ENCODE measurements around the gene APOA1. TPM values are rescaled to one million over a fixed set of nuclear protein-coding genes. Genes with fewer than 3 reads are reported as not detected.

The APOA1 gene
- total and polyA plus RNA-seq, 2 of the 4 experiments (the other 2 are of a cell fraction), result 0.18 to 0.89 TPM

GRCh38 chr11:116842909-116843308 lies 5.5 kb upstream of the APOA1 start:
- Histone ChIP-seq H2AK5ac (ENCODE audit: low read depth, low read length) (no peak overlapping the region), H4K8ac (ENCODE audit: low read depth in 2 of 2, low read length in 2 of 2) (no peak overlapping the region), H2AK9ac (replicated peaks; ENCODE audit: low read depth, low read length, poor library complexity) (no peak overlapping the region), H3K9ac (ENCODE audit: low read depth, low read length) (no peak overlapping the region), H2BK5ac (ENCODE audit: low read depth, low read length, poor library complexity, severe bottlenecking) (no peak overlapping the region), H3K14ac (replicated peaks; ENCODE audit: low read depth, low read length) (no peak overlapping the region), H4K20me1 (ENCODE audit: insufficient read depth, low read length) (no peaks in the 10 kb centered on the region), H2BK120ac (ENCODE audit: low read depth, low read length) (no peak overlapping the region), H3K4me2 (ENCODE audit: low read depth, low read length) (no peak overlapping the region), H3K9me3 (ENCODE audit: control insufficient read depth, insufficient read depth, low read length) (no peaks in the 10 kb centered on the region), H3K27ac (ENCODE audit: insufficient read depth, low read length) (no peak overlapping the region), H3K56ac (ENCODE audit: extremely low read depth, insufficient read depth, low read length) (no peak overlapping the region), H3K9me1 (ENCODE audit: insufficient read depth, low read length) (peaks cover 4% of the 10 kb centered on the region; the same call in 1 of the 2 replicates), H2BK15ac (ENCODE audit: low read depth, low read length) (no peak overlapping the region), H3K23ac (ENCODE audit: low read depth, low read length) (no peak overlapping the region), H3K4me3 (ENCODE audit: insufficient read depth, low read depth, low read length) (no peak overlapping the region), H4K5ac (ENCODE audit: low read depth, low read length) (no peak overlapping the region), H2BK20ac (ENCODE audit: low read depth, low read length) (no peak overlapping the region), H2AFZ (replicated peaks; ENCODE audit: low read length, poor library complexity) (no peak overlapping the region), H3K36me3 (ENCODE audit: control insufficient read depth, insufficient read depth, low read length) (peaks cover 35% of the 10 kb centered on the region), H3K4ac (ENCODE audit: low read depth, low read length) (no peak overlapping the region), H3K4me1 (ENCODE audit: control insufficient read depth, insufficient read depth, low read length) (no peaks in the 10 kb centered on the region), H3K27me3 (ENCODE audit: control insufficient read depth, insufficient read depth, low read length) (no peaks in the 10 kb centered on the region), H3K18ac (ENCODE audit: low read depth, low read length) (no peak overlapping the region), H3K79me1 (ENCODE audit: low read depth in 1 of 2, low read length in 2 of 2) (no peaks in the 10 kb centered on the region), H4K91ac (ENCODE audit: insufficient read depth, low read depth, low read length) (no peak overlapping the region)
- dilution Hi-C loops (cut with HindIII; ENCODE audit: low sequenced_read_pairs, unreplicated experiment) (no loop called here), intact Hi-C loops (cut with micrococcal nuclease) (no loop called here), in situ Hi-C loops (cut with MboI; ENCODE audit: low sequenced_read_pairs) (no loop called here)
- no TSS peak for BruUV-seq (replicated peaks)
- no peak for DNase-seq
- POLR2A ChIA-PET (ENCODE audit: unreplicated experiment), result no interaction called here
- no peak for TF ChIP-seq RAD21 (IDR thresholded peaks at IDR 0.05; ENCODE audit: low read length)
- no peak for TF ChIP-seq MAZ (IDR thresholded peaks at IDR 0.05; ENCODE audit: borderline replicate concordance, low read depth, low read length)
- no peak for TF ChIP-seq RCOR1 (IDR thresholded peaks at IDR 0.05; ENCODE audit: insufficient replicate concordance, low read length)
- no peak for TF ChIP-seq MAFK (IDR thresholded peaks at IDR 0.05; ENCODE audit: low read depth, low read length)
- no peak for TF ChIP-seq SMC3 (IDR thresholded peaks at IDR 0.05; ENCODE audit: low read depth, low read length)
- no peak for TF ChIP-seq CEBPB (IDR thresholded peaks at IDR 0.05; ENCODE audit: low read depth, low read length)
- no peak for TF ChIP-seq ELK1 (IDR thresholded peaks at IDR 0.05; ENCODE audit: borderline replicate concordance, low read depth, low read length)
- no peak for TF ChIP-seq POLR2A (IDR thresholded peaks at IDR 0.05; ENCODE audit: low read depth, low read length)
- no peak for TF ChIP-seq USF2 (IDR thresholded peaks at IDR 0.05; ENCODE audit: low read depth, low read length)
- TF ChIP-seq BHLHE40 (IDR thresholded peaks at IDR 0.05; ENCODE audit: low read depth, low read length), result no peak
- TF ChIP-seq MXI1 (IDR thresholded peaks at IDR 0.05; ENCODE audit: borderline replicate concordance, low read depth, low read length), result no peak
- TF ChIP-seq FOS (IDR thresholded peaks at IDR 0.05; ENCODE audit: low read depth, low read length), result no peak
- TF ChIP-seq RFX5 (IDR thresholded peaks at IDR 0.05; ENCODE audit: low read depth, low read length), result no peak
- TF ChIP-seq CTCF (conservative IDR thresholded peaks at IDR 0.05; ENCODE audit: low read depth, low read length), result no peak
- no peak for ATAC-seq (ENCODE audit: low read depth)
- CTCF ChIA-PET, result no interaction called here
- WGBS, 2 experiments (ENCODE audit: extremely low coverage in 2 of 2, insufficient read length in 1 of 2), result 100% methylated on average over 1 of the region's 4 CpGs; no CpG with 5 or more reads in 1 of the 2 experiments

Measured in IMR-90 (cell line).